ENCODE measurements around the gene OR9Q1. TPM values are rescaled to one million over a fixed set of nuclear protein-coding genes. Genes with fewer than 3 reads are reported as not detected.

Gene OR9Q1
- total RNA-seq, 4 donors from 2014 or later: not detected

GRCh38 chr11:58186938-58187337 is 163.3 kb downstream of the OR9Q1 start:
- Histone ChIP-seq H3K4me1 (no peaks in the 10 kb centered on the region), H3K27ac (no peak overlapping the region), H3K36me3 (no peaks in the 10 kb centered on the region), H3K27me3 (no peaks in the 10 kb centered on the region), H3K4me3 (no peak overlapping the region), H3K9me3 (no peaks in the 10 kb centered on the region)
- no peak for ATAC-seq
- no peak for DNase-seq
- intact Hi-C loops (cut with DNase I; ENCODE audit: low total_unique reads) (no loop called here), in situ Hi-C loops (cut with MboI; ENCODE audit: low sequenced_read_pairs in 4 of 4) (no loop called here)
- no peak for TF ChIP-seq POLR2A (IDR thresholded peaks at IDR 0.05)
- TF ChIP-seq CTCF (IDR thresholded peaks at IDR 0.05 in 4 of 5, conservative IDR thresholded peaks at IDR 0.05 in 1 of 5): no peak

- intact Hi-C loops (cut with DNase I; ENCODE audit: low total_unique reads): no loop called here
- H3K36me3 ChIP-seq: no peaks in the 10 kb centered on the region
- H3K27ac ChIP-seq: no peak within 1 kb of the TSS
These were observed 165.1 kb downstream of the OR9Q1 start, which contains the start of gene OR9Q2 for GRCh38 chr11:58188770-58189169. OR9Q2 (plus strand) TSS chr11:58189070; CDS start chr11:58190491, 1,421 bp downstream.

GRCh38 chr11:58192229-58192628 is 168.5 kb downstream of the OR9Q1 start:
- Histone ChIP-seq H3K4me1 (no peaks in the 10 kb centered on the region), H3K36me3 (no peaks in the 10 kb centered on the region), H3K27me3 (no peaks in the 10 kb centered on the region), H3K4me3 (no peak overlapping the region), H3K9me3 (no peaks in the 10 kb centered on the region), H3K27ac (no peak overlapping the region)
- intact Hi-C loops (cut with DNase I; ENCODE audit: low total_unique reads): no loop called here
- no peak for ATAC-seq
- in situ Hi-C loops (cut with MboI; ENCODE audit: low sequenced_read_pairs in 4 of 4): no loop called here
- TF ChIP-seq CTCF (IDR thresholded peaks at IDR 0.05 in 4 of 5, conservative IDR thresholded peaks at IDR 0.05 in 1 of 5): no peak
- no peak for TF ChIP-seq POLR2A (IDR thresholded peaks at IDR 0.05)
- no peak for DNase-seq

More at GRCh38 chr11:58188770-58189169, 165.1 kb downstream of the OR9Q1 start, which contains the start of gene OR9Q2:
- no peak for TF ChIP-seq CTCF (IDR thresholded peaks at IDR 0.05 in 4 of 5, conservative IDR thresholded peaks at IDR 0.05 in 1 of 5)
- TF ChIP-seq POLR2A (IDR thresholded peaks at IDR 0.05): no peak
- no peaks in the 10 kb centered on the region for H3K9me3 ChIP-seq
- in situ Hi-C loops (cut with MboI; ENCODE audit: low sequenced_read_pairs in 4 of 4): no loop called here
- DNase-seq: no peak
- no peak for ATAC-seq
- no peak within 1 kb of the TSS for H3K4me3 ChIP-seq
- no peaks in the 10 kb centered on the region for H3K27me3 ChIP-seq
- H3K4me1 ChIP-seq: no peaks in the 10 kb centered on the region

- Histone ChIP-seq H3K4me3 (no peak overlapping the region), H3K4me1 (no peaks in the 10 kb centered on the region), H3K36me3 (no peaks in the 10 kb centered on the region), H3K9me3 (no peaks in the 10 kb centered on the region), H3K27ac (no peak overlapping the region), H3K27me3 (no peaks in the 10 kb centered on the region)
- ATAC-seq: no peak
- in situ Hi-C loops (cut with MboI; ENCODE audit: low sequenced_read_pairs in 4 of 4): no loop called here
- intact Hi-C loops (cut with DNase I; ENCODE audit: low total_unique reads): no loop called here
- DNase-seq: no peak
- TF ChIP-seq POLR2A (IDR thresholded peaks at IDR 0.05) (no peak), CTCF (IDR thresholded peaks at IDR 0.05 in 4 of 5, conservative IDR thresholded peaks at IDR 0.05 in 1 of 5) (no peak)
These were observed 169.7 kb downstream of the OR9Q1 start for GRCh38 chr11:58193391-58193790.

GRCh38 chr11:58195939-58196338 is 172.3 kb downstream of the OR9Q1 start:
- Histone ChIP-seq H3K9me3 (no peaks in the 10 kb centered on the region), H3K4me1 (no peaks in the 10 kb centered on the region), H3K36me3 (no peaks in the 10 kb centered on the region), H3K4me3 (no peak overlapping the region), H3K27ac (no peak overlapping the region), H3K27me3 (no peaks in the 10 kb centered on the region)
- intact Hi-C loops (cut with DNase I; ENCODE audit: low total_unique reads) (no loop called here), in situ Hi-C loops (cut with MboI; ENCODE audit: low sequenced_read_pairs in 4 of 4) (no loop called here)
- DNase-seq: no peak
- TF ChIP-seq POLR2A (IDR thresholded peaks at IDR 0.05): no peak
- TF ChIP-seq CTCF (IDR thresholded peaks at IDR 0.05 in 4 of 5, conservative IDR thresholded peaks at IDR 0.05 in 1 of 5): no peak
- ATAC-seq: no peak

Data from gastrocnemius medialis (tissue), 4 donors.